Hematopoietic multipotent progenitor cell treated with erythropoietin and hydrocortisone succinate and interleukin-3 and kit ligand, for 4 days (in vitro differentiated cells): ENCODE measurements around the gene AMZ2.
"Not testable (repeated sequence)": the region's sequence is repeated elsewhere in the genome, so short reads cannot be mapped to it uniquely, and the experiment has no call there.

Experiments
- DNase-seq: peaks from one replicate; pipeline ENCODE4 v3.0.0-alpha.2; 2015

Gene AMZ2, protein sequence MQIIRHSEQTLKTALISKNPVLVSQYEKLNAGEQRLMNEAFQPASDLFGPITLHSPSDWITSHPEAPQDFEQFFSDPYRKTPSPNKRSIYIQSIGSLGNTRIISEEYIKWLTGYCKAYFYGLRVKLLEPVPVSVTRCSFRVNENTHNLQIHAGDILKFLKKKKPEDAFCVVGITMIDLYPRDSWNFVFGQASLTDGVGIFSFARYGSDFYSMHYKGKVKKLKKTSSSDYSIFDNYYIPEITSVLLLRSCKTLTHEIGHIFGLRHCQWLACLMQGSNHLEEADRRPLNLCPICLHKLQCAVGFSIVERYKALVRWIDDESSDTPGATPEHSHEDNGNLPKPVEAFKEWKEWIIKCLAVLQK

DNA sequence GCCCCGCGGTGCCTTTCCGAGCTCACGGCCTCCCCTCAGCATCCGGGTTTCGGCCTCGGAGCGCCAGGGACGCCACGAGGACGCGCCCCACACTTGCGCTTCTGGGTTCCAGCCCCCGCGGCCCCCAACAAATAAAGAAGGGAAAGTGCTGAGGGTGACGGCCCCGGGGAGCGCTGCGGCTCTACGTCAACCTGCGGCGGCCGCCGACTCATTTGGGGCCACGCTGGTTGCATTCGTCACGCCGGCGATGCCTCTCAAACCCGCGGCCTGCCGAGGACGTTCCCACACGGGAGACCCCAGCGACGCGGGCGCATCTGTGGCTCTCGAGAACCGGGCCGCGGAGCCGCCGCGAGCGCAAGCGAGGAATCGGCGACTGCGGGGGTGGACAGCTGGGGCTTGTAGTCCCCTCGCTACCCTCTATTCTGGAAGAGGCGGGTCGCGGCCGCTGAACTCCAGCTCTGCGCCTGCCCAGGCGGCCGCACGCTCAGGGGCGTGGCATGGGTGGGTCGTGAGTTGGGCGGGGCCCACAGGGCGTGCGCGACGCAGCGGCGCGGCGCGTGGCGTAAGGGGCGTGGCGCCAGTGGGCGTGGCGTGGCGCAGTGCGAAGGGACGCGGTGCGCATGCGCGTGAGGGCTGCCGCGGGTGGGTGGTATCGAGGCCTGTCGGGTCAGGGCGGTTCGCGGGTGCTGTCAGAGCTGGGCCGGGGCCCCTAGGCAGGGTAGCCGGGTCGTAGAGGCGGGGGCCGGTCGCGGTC is at the start of gene AMZ2:
AMZ2 (plus strand) TSS at position 599 of the 754 bp plus-strand sequence. CDS start 2,145 bp downstream, outside the sequence.
- peak; percentile 96 for DNase-seq

GRCh38 chr17:68198931-68199836 is 48.7 kb upstream of the AMZ2 start:
- no peak for DNase-seq

DNA sequence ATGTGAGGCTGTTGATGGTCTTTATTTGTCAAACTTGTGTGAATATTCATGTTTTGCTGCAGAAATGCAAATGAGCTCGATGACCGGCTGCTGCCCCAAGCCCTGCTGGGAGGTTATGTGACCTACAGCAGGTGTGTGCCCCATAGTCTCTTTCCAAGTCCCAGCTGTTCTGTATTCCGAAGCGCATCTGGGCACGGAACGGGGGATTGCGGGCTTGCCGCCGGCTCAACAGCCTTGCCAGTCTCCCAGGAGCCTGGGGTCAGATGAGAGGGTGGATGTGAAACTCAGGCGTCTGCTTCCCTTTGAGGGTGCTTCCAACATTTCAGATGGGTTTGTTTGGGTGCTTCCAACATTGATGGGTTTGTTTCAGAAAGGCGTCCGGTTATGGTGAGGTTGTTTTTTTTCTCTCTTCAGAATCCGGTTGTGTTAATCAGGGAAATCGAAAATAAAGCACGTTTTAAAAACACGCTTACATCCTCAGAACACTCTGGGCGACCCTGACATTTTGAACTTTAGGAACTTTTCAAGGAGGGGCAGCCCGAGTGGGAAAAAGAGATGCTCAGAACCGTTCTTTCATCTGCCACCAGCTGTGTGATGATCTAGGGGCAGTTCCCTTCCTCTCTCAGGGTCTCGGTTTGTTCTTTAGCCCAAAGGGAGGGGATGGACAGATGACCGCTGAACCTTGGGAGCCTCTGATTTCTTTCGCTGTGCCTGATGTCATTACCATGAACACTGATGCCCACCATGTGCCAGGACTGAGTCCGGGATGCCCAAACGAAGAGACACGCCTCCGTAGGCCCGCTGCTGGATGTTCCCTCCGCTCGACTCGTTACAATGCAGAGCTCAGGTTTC is 47.8 kb upstream of the AMZ2 start:
- no peak for DNase-seq

- DNase-seq, result peak; percentile 75
Observed at GRCh38 chr17:68200689-68201417, 47.0 kb upstream of the AMZ2 start.

- not testable (repeated sequence) for DNase-seq
Observed at GRCh38 chr17:68201418-68201771, 46.4 kb upstream of the AMZ2 start.

- not testable (repeated sequence) for DNase-seq
Observed at GRCh38 chr17:68202321-68202720, 45.5 kb upstream of the AMZ2 start.

DNA sequence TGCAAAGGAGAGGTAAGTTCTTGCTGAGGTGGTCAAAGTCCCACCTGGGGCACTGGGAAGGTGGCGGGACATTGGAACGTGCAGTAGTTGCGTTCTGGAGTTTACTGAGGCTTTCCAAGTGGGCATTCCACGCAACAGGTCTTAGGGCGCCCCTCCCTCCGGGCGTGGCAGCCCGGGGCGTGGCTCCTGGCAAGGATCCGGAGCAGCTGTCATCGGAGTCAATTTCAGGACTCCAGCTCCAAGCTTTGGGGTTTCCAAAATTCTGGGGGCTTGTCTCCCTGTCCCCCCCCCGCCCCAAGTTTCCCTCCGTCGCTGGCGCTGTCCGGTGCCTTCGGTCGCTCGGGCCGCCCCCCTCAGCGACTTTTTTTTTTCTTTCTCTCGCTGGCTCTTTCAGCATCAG is 43.1 kb upstream of the AMZ2 start:
- DNase-seq, result no peak

DNA sequence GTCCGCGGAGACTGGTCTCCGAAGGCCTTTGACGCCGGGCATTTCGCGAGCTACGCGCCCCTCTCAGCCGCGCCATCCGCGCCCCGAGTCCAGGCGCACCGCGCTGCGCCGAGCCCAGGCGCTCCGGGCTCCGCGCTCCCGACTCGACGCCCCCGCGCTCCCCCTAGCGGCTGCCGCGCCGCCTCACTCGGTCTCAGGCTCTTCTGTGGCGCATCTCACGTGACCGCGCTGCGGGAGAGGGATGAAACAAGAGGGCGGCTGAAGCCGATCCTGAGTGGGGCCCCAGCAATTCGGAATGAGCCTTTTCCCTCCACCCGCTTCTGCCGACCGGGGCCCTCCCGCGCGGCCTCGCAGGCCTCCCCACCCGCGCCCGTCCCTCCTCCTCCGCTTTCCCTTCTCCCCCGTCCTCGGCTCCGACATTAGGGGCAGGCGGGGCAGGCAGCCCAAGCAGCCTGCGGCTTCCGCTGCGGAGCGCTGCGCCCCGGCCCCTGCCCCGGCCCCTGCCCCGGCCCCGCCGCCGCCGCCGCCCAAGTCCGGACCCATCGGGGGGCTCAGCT is 42.5 kb upstream of the AMZ2 start:
- DNase-seq, result peak; percentile 91

DNA sequence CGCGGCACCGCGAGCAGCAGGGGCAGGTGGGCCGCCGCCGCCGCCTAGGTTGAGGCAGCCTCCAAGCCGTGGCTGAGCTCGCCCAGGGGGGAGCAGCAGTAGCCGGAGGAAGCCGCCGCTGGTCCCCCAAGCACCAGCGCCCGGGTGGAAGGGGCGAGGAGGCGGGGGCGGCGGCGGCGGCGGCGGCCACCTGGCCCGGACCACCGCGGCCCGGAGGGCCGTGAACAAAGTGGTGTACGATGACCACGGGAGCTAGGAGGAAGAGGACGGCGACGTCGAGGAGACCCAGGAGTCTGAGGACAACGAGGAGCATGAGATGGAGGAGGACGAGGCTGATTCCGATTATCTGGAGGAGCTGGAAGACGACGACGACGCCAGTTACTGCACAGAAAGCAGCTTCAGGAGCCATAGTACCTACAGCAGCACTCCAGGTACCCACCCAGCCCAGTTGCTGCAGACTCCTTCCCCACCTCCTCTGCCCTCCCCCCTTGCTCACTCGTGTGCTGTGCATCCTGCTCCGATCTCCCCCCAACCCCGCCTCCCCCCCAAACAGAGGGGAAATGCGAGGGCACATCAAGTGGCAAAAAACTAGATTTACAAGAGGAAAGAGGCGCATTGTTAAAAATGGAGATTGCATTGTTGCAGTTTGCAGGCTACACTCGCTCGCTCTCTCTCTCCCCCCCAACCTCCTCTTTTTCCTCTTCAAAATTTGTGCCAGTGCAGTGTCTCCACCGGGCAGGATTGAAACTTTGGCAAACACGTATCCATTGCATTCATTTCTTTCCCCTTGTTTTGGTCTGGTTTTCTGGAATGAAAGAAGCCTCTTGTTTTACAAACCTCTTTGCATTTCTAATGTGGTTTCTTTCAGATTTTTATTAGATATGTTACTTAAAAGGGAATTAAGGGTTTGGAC is 41.8 kb upstream of the AMZ2 start:
- DNase-seq, result no peak

- DNase-seq, result no peak
Observed at GRCh38 chr17:68207651-68208253, 40.1 kb upstream of the AMZ2 start.

DNA sequence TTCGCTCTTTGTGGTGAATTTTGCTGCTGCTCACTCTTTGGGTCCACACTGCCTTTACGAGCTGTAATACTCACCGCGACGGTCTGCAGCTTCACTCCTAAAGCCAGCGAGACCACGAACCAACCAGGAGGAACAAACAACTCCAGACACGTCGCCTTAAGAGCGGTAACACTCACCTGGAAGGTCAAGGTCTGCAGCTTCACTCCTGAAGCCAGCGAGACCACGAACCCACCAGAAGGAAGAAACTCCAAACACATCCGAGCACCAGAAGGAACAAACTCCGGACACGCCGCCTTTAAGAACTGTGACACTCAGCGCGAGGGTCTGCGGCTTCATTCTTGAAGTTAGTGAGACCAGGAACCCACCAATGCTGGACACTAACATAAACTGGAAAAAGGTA is 39.2 kb upstream of the AMZ2 start:
- not testable (repeated sequence) for DNase-seq

DNA sequence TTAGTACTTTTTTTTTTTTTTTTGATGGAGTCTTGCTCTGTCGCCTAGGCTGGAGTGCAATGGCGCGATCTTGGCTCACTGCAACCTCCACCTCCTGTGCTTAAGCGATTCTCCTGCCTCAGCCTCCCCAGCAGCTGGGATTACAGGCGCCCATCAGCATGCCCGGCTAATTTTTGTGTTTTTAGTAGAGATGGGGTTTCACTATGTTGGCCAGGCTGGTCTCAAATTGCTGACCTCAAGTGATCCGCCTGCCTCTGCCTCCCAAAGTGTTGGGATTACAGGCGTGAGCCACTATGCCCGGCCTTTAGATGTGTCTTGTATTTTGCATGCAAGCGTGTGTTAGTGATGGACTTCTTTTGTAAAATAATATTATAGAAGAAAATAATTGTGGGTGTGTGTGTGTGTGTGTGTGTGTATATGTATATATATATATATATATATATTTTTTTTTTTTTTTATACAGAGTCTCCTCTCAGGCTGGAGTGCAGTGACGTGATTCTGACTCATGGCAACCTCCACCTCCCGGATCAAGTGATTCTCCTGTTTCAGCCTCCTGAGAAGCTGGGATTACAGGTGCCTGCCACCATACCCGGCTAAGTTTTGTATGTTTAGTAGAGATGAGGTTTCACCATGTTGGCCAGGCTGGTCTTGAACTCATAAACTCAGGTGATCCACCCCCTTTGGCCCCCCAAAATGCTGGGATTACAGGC is 38.5 kb upstream of the AMZ2 start:
- DNase-seq, result not testable (repeated sequence)

DNA sequence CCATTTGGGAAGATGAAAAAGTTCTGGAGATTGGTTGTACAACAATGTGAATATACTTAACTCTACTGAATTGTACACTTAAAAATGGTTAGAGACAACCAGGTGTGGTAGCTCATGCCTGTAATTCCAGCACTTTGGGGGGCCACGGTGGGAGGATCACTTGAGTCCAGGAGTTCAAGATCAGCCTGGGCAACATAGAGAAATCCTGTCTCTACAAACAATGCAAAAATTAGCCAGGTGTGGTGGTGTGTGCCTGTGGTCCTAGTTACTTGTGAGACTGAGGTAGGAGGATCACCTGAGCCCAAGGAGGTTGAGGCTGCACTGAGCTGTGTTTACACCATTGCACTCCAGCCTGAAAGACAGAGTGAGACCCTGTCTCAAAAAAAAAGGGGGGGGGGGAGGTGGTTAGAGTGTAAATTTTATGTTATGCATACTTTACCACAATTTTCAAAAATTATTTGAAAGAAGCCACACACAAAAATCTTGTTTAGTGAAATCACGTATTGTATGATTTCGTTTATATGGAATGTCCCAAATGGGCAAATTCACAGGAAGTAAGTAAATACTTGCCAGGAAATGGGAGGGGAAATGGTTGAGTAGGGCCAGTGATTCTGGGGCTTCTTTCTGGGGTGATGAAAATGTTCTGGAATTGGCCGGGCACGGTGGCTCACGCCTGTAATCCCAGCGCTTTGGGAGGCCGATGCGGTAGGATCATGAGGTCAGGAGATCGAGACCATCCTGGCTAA is 37.1 kb upstream of the AMZ2 start:
- DNase-seq, result no peak

DNA sequence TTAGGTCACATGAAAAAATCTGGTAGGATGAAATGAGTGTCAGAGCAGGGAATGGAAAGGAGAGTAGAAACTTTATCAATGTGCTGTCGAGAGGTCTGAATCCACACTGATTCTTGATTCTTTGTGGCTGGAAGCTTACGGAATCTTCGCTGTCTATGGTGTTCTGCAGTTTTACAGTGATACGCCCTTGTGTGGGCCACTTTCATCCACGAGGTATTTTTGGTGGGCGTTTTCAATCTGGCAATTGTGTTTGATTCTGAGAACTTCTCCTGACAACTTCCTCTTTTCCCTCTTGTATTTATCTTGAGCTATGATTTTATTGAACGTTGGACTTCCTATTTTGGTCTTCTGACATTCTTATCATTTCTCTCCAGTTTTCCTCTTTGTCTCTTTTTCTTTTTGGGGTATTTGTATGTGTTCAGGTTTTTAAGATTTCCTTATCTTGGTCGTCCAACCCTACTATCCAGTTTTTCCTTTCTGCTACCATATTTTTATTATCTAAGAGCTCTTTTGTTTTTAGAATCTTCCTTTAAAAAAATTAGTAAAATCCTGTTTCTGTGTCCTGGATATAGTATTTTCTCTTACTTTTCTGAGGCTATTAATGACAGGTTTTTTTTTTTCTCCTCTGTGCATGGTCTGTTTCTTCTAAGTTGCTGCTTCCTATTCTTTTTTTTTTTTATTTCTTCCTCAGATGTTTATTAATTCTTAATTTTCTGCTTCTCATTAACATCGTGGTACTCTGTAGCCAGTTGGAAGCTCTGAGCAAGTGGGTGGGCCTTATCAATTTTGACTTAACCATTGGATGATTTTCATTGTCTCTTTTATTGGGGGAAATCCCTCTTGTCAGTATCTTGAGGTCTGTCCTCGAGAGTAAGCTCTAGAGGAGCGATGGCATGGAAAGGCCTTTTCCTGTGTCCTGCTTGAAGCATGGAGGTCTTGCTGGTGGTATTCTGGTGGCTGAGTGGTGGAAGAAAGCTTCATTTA is 34.1 kb upstream of the AMZ2 start:
- DNase-seq, result peak; percentile 82

DNA sequence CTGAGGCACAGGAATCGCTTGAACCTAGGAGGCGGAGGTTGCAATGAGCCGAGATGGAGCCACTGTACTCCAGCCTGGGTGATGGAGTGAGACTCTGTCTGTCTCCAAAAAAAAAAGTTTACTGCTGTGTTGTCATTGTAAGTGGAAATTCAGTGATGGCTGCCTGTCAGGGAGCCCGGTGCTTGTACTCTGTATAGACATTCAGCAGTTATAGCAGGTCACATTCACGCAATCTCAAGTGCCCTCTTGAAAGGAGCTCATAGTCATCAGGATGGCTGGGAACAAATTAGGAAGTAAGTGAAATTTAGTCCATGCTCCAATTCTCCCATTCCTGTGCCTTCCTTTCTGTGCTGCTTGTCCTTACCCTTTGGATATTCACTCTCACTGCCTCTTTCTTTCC is 32.4 kb upstream of the AMZ2 start:
- DNase-seq, result not testable (repeated sequence)

- DNase-seq, result not testable (repeated sequence)
Observed at GRCh38 chr17:68219429-68219828, 28.4 kb upstream of the AMZ2 start.

- not testable (repeated sequence) for DNase-seq
Observed at GRCh38 chr17:68220186-68220585, 27.7 kb upstream of the AMZ2 start.
